K562 (cell line): ENCODE results near the gene INHBC. TPM values are rescaled to one million over a fixed set of nuclear protein-coding genes. Genes with fewer than 3 reads are reported as not detected.

Experiments used
- CAMTA2 ChIP-seq: fragments of 250-450 bp; sonication (Bioruptor Pico); conservative IDR thresholded peaks from 2 replicates; pipeline ENCODE4 v1.5.1; 2022
- ELK1 ChIP-seq: sonication (generic); formaldehyde crosslinking; IDR thresholded peaks from 2 replicates; pipeline ENCODE4 v1.8.1; 2022; ENCODE audit warnings: missing genetic modification reagents
- GTF2F1 ChIP-seq: IDR thresholded peaks from 2 replicates; pipeline ENCODE4 v1.6.1; 2011; ENCODE audit warnings: low read depth, low read length, improper control_type of control experiment
- HDGF ChIP-seq: fragments of 450-650 bp; IDR thresholded peaks from 2 replicates; pipeline ENCODE4 v1.6.1; 2016
- HES1 ChIP-seq: fragments of 450-650 bp; IDR thresholded peaks from 2 replicates; pipeline ENCODE4 v1.6.1; 2016; ENCODE audit warnings: low read depth, mild to moderate bottlenecking, moderate library complexity
- NCOA4 ChIP-seq: fragments of 450-650 bp; IDR thresholded peaks from 2 replicates; pipeline ENCODE4 v1.6.1; 2018; ENCODE audit warnings: mild to moderate bottlenecking; ENCODE audit not compliant: partially characterized antibody
- POLR2H ChIP-seq: IDR thresholded peaks from 2 replicates; pipeline ENCODE4 v1.6.1; 2016; ENCODE audit warnings: missing genetic modification characterization, low read depth, mild to moderate bottlenecking, control low read depth, missing compliant biosample characterization, moderate library complexity
- RAD21 ChIP-seq, 2 experiments: fragments of 250-450 bp in 1 of 2; fragments of 450-650 bp in 1 of 2; sonication (Bioruptor Pico) in 1 of 2; formaldehyde crosslinking in 1 of 2; IDR thresholded peaks in 1 of 2; conservative IDR thresholded peaks in 1 of 2; 2 replicates each; pipeline versions ENCODE4 v1.4.0 to v1.8.0; 2020 to 2022; ENCODE audit warnings: mild to moderate bottlenecking in 2 of 2, moderate library complexity in 1 of 2
- RBBP5 ChIP-seq: fragments of 200-600 bp; sonication (generic); IDR thresholded peaks from 2 replicates; pipeline ENCODE4 v1.6.1; 2012; ENCODE audit warnings: borderline replicate concordance, mild to moderate bottlenecking, low read length, control low read depth, inconsistent platforms; ENCODE audit not compliant: insufficient read depth, poor library complexity, severe bottlenecking
- RBM15 ChIP-seq: fragments of 200-400 bp; formaldehyde crosslinking; IDR thresholded peaks from 2 replicates; pipeline ENCODE4 v1.6.1; 2018; ENCODE audit warnings: mild to moderate bottlenecking, low read length, moderate library complexity; ENCODE audit not compliant: insufficient read depth
- SMARCA4 ChIP-seq: fragments of 450-650 bp; IDR thresholded peaks from 2 replicates; pipeline ENCODE4 v1.6.1; 2016
- ZFPM2 ChIP-seq: fragments of 250-450 bp; sonication (Bioruptor Pico); IDR thresholded peaks from 2 replicates; pipeline ENCODE4 v1.5.1; 2022; ENCODE audit warnings: mild to moderate bottlenecking
- ZNF124 ChIP-seq: sonication (generic); formaldehyde crosslinking; IDR thresholded peaks from 2 replicates; pipeline ENCODE4 v1.8.1; 2022; ENCODE audit warnings: missing genetic modification reagents
- ZNF263 ChIP-seq: sonication (generic); formaldehyde crosslinking; IDR thresholded peaks from 2 replicates; pipeline ENCODE4 v1.8.0; 2022; ENCODE audit warnings: mild to moderate bottlenecking, missing genetic modification reagents, borderline replicate concordance
- ZNF398 ChIP-seq: fragments of 250-450 bp; sonication (Bioruptor Pico); IDR thresholded peaks from 2 replicates; pipeline ENCODE4 v1.8.0; 2021; ENCODE audit warnings: moderate library complexity, mild to moderate bottlenecking, inconsistent platforms
- ZNF75A ChIP-seq: fragments of 450-650 bp; formaldehyde crosslinking; IDR thresholded peaks from 2 replicates; pipeline ENCODE4 v1.4.0; 2020; ENCODE audit warnings: mild to moderate bottlenecking
- polyA plus RNA-seq, 8 experiments: library from polyadenylated mRNA; depleted of rRNA in 4 of 8; stranded (reverse) in 5 of 8; unstranded in 3 of 8; fragments of >200 nt; fragmentation: Nextera tagmentation in 2 of 8; fragmentation: Illumina TruSeq in 1 of 8; extraction: Ambion mirVana in 2 of 8; extraction: Trizol in 1 of 8; gene quantifications; 2 replicates each; pipeline versions ENCODE4 v1.2.1 to v1.2.3, GENCODE V29; 2011 to 2014; ENCODE audit warnings: inconsistent platforms in 1 of 8, missing spikeins in 1 of 8
- total RNA-seq, 7 experiments: library from RNA; depleted of rRNA in 6 of 7; stranded (reverse); fragments of >200 nt in 6 of 7; fragmentation: Illumina TruSeq in 2 of 7; extraction: Trizol in 2 of 7; gene quantifications; 2 replicates each; pipeline versions ENCODE4 v1.2.1 to v1.2.3, GENCODE V29; 2011 to 2021; ENCODE audit warnings: low replicate concordance in 1 of 7
- TF ChIP-seq, protein P1 (sequence below), 2 experiments: IDR thresholded peaks; 2 replicates each; pipeline ENCODE4 v1.6.1; 2012; ENCODE audit warnings: improper control_type of control experiment in 2 of 2, low read depth in 2 of 2, low read length in 2 of 2, borderline replicate concordance in 1 of 2
- TF ChIP-seq, protein P2 (sequence below): sonication (generic); formaldehyde crosslinking; IDR thresholded peaks from 2 replicates; pipeline ENCODE4 v1.8.0; 2022; ENCODE audit warnings: missing genetic modification reagents, mild to moderate bottlenecking, borderline replicate concordance

Gene INHBC
- total and polyA plus RNA-seq, 9 of the 15 experiments (the other 6 are each of a cell fraction or from before 2014, with no cell fraction given) = 0.07 to 0.24 (median 0.15) TPM; not detected in 4

- TF ChIP-seq RBBP5 (no peak), CAMTA2 (CRISPR knock-in tag) (no peak), ZNF263 (no peak), SMARCA4 (peak; percentile 29; the same call in 1 of the 2 replicates), NCOA4 (no peak), RAD21 (CRISPR knock-in tag; conservative IDR thresholded peaks at IDR 0.05 in 1 of 2, IDR thresholded peaks at IDR 0.05 in 1 of 2) (no peak), ZFPM2 (CRISPR knock-in tag) (no peak), GTF2F1 (no peak), RBM15 (no peak), ELK1 (CRISPR knock-in tag) (no peak), ZNF75A (CRISPR knock-in tag) (no peak), ZNF124 (no peak), HDGF (no peak), POLR2H (no peak), HES1 (no peak), ZNF398 (CRISPR knock-in tag) (no peak)
- TF ChIP-seq, protein P1, sequence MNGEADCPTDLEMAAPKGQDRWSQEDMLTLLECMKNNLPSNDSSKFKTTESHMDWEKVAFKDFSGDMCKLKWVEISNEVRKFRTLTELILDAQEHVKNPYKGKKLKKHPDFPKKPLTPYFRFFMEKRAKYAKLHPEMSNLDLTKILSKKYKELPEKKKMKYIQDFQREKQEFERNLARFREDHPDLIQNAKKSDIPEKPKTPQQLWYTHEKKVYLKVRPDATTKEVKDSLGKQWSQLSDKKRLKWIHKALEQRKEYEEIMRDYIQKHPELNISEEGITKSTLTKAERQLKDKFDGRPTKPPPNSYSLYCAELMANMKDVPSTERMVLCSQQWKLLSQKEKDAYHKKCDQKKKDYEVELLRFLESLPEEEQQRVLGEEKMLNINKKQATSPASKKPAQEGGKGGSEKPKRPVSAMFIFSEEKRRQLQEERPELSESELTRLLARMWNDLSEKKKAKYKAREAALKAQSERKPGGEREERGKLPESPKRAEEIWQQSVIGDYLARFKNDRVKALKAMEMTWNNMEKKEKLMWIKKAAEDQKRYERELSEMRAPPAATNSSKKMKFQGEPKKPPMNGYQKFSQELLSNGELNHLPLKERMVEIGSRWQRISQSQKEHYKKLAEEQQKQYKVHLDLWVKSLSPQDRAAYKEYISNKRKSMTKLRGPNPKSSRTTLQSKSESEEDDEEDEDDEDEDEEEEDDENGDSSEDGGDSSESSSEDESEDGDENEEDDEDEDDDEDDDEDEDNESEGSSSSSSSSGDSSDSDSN (IDR thresholded peaks at IDR 0.05; ENCODE audit: borderline replicate concordance in 1 of 2, low read depth in 2 of 2, low read length in 2 of 2) = no peak
- TF ChIP-seq, protein P2, sequence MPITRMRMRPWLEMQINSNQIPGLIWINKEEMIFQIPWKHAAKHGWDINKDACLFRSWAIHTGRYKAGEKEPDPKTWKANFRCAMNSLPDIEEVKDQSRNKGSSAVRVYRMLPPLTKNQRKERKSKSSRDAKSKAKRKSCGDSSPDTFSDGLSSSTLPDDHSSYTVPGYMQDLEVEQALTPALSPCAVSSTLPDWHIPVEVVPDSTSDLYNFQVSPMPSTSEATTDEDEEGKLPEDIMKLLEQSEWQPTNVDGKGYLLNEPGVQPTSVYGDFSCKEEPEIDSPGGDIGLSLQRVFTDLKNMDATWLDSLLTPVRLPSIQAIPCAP (CRISPR knock-in tag) = no peak
Observed at GRCh38 chr12:57418255-57418654, 16.3 kb upstream of the INHBC start (continued).
